Esophagus muscularis mucosa (tissue), 4 donors: ENCODE data around the gene POU1F1. TPM values are rescaled to one million over a fixed set of nuclear protein-coding genes. Genes with fewer than 3 reads are reported as not detected.

Experiments used
- DNase-seq: peaks from one replicate; pipeline ENCODE4 v3.0.0-alpha.2; 2017; ENCODE audit errors: extremely low spot score
- H3K27ac ChIP-seq, 4 donors: fragments of 200-600 bp; sonication (generic); replicated peaks in 1 of 4; 1 replicate in 3 of 4; 2 replicates in 1 of 4; pipeline ENCODE4 v1.5.1; 2016 to 2019; ENCODE audit warnings: mild to moderate bottlenecking in 1 of 4
- H3K27me3 ChIP-seq, 4 donors: fragments of 200-600 bp; sonication (generic); one replicate each; pipeline versions ENCODE4 v1.5.1 to v1.6.0; 2016 to 2019
- H3K36me3 ChIP-seq, 4 donors: fragments of 200-600 bp; sonication (generic); one replicate each; pipeline ENCODE4 v1.5.1; 2016 to 2019
- H3K4me1 ChIP-seq, 4 donors: fragments of 200-600 bp; sonication (generic); one replicate each; pipeline ENCODE4 v1.5.1; 2016 to 2019
- H3K4me3 ChIP-seq, 4 donors: fragments of 200-600 bp; sonication (generic); 1 replicate in 2 of 4; 2 replicates in 2 of 4; pipeline ENCODE4 v1.5.1; 2016 to 2019; ENCODE audit warnings: mild to moderate bottlenecking in 4 of 4, moderate library complexity in 1 of 4
- H3K9me3 ChIP-seq, 4 donors: fragments of 200-600 bp; sonication (generic); 1 replicate in 3 of 4; 2 replicates in 1 of 4; pipeline ENCODE4 v1.5.1; 2016 to 2019
- EP300 ChIP-seq: sonication (generic); formaldehyde crosslinking; IDR thresholded peaks from one replicate; pipeline ENCODE4 v1.6.1; 2017; ENCODE audit warnings: antibody characterized with exemption
- POLR2A ChIP-seq: fragments of 450-650 bp; IDR thresholded peaks from one replicate; pipeline ENCODE4 v1.6.1; 2017; ENCODE audit warnings: antibody characterized with exemption, moderate library complexity, mild to moderate bottlenecking, low read depth
- POLR2AphosphoS5 ChIP-seq, 2 donors: sonication (generic); formaldehyde crosslinking; IDR thresholded peaks; one replicate each; pipeline ENCODE4 v1.6.1; 2017; ENCODE audit warnings: antibody characterized with exemption in 2 of 2
- WGBS: methylation state at CpG from one replicate; pipeline ENCODE4 v1.1.5; 2018; 5-methylcytosine and 5-hydroxymethylcytosine counted together
- intact Hi-C: fragments of 100-400 bp; cut with DNase I; formaldehyde crosslinking; loops from one replicate; pipeline ENCODE4 v1.15.1; 2023
- total RNA-seq, 4 donors: library from RNA; depleted of rRNA; stranded (reverse); fragments of >200 nt; gene quantifications; one replicate each; pipeline versions ENCODE4 v1.1.0 to v1.2.1, GENCODE V29; 2016
- TF ChIP-seq, protein P1 (sequence below), 3 experiments: fragments of 200-600 bp in 2 of 3; fragments of 450-650 bp in 1 of 3; sonication (generic) in 2 of 3; IDR thresholded peaks; one replicate each; pipeline ENCODE4 v1.5.1; 2017 to 2019; ENCODE audit warnings: antibody characterized with exemption in 3 of 3, mild to moderate bottlenecking in 2 of 3, moderate library complexity in 1 of 3

The POU1F1 gene
- total RNA-seq, 4 donors from 2014 or later: not detected

GRCh38 chr3:87247430-87247773 is 29.0 kb downstream of the POU1F1 start:
- no peaks in the 10 kb centered on the region for H3K9me3 ChIP-seq
- no peak overlapping the region for H3K27ac ChIP-seq
- H3K36me3 ChIP-seq: peaks cover 9 to 44% (median 23%) of the 10 kb centered on the region in 4 donors
- 96% methylated on average over 1 of the region's 1 CpG for WGBS
- H3K4me1 ChIP-seq: peaks cover 0 to 7% (median 2%) of the 10 kb centered on the region in 4 donors
- no peak for TF ChIP-seq POLR2AphosphoS5 (IDR thresholded peaks at IDR 0.05)
- no peak for TF ChIP-seq POLR2A
- no peak for TF ChIP-seq EP300
- TF ChIP-seq, protein P1, sequence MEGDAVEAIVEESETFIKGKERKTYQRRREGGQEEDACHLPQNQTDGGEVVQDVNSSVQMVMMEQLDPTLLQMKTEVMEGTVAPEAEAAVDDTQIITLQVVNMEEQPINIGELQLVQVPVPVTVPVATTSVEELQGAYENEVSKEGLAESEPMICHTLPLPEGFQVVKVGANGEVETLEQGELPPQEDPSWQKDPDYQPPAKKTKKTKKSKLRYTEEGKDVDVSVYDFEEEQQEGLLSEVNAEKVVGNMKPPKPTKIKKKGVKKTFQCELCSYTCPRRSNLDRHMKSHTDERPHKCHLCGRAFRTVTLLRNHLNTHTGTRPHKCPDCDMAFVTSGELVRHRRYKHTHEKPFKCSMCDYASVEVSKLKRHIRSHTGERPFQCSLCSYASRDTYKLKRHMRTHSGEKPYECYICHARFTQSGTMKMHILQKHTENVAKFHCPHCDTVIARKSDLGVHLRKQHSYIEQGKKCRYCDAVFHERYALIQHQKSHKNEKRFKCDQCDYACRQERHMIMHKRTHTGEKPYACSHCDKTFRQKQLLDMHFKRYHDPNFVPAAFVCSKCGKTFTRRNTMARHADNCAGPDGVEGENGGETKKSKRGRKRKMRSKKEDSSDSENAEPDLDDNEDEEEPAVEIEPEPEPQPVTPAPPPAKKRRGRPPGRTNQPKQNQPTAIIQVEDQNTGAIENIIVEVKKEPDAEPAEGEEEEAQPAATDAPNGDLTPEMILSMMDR (IDR thresholded peaks at IDR 0.05): no peak
- no peak overlapping the region for H3K4me3 ChIP-seq
- intact Hi-C loops: no loop called here
- no peaks in the 10 kb centered on the region for H3K27me3 ChIP-seq
- no peak for DNase-seq

GRCh38 chr3:87246662-87247429 is 29.5 kb downstream of the POU1F1 start:
- Histone ChIP-seq H3K4me1 (peaks cover 0 to 7% (median 2%) of the 10 kb centered on the region in 4 donors), H3K4me3 (no peak overlapping the region), H3K36me3 (peaks cover 9 to 44% (median 23%) of the 10 kb centered on the region in 4 donors), H3K9me3 (no peaks in the 10 kb centered on the region), H3K27me3 (no peaks in the 10 kb centered on the region), H3K27ac (no peak overlapping the region)
- 88% methylated on average over 3 of the region's 3 CpGs for WGBS
- intact Hi-C loops: no loop called here
- no peak for DNase-seq
- TF ChIP-seq, protein P1 (IDR thresholded peaks at IDR 0.05): no peak
- TF ChIP-seq POLR2A (no peak), EP300 (no peak), POLR2AphosphoS5 (IDR thresholded peaks at IDR 0.05) (no peak)

DNA sequence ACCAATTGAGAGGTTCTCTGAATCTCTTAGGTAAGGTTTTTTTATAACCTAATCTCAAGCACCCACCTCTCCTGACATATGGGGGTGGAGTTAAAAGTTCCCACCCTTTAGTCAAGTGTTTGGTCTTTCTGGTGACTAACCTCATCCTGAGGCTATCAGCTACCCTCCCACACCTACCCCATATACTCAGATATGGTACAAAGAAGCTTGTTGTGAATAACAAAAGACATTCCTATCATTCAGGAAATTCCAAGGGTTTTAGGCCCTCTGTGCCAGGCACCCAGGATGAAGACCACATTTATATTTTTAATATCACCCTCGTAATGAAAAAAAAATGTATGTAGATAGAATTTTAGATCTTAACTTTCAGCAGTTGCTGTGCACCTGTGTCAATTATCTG is 40.3 kb downstream of the POU1F1 start:
- Histone ChIP-seq H3K4me3 (no peak overlapping the region), H3K27ac (no peak overlapping the region), H3K27me3 (no peaks in the 10 kb centered on the region), H3K4me1 (peaks cover 0 to 25% (median 17%) of the 10 kb centered on the region in 4 donors), H3K36me3 (peaks cover 0 to 9% (median under 1%) of the 10 kb centered on the region in 4 donors), H3K9me3 (no peaks in the 10 kb centered on the region)
- TF ChIP-seq EP300 (no peak), POLR2A (no peak), POLR2AphosphoS5 (IDR thresholded peaks at IDR 0.05) (no peak)
- TF ChIP-seq, protein P1 (IDR thresholded peaks at IDR 0.05): no peak
- WGBS: 100% methylated on average over 1 of the region's 1 CpG
- intact Hi-C loops: no loop called here
- DNase-seq: no peak

- Histone ChIP-seq H3K4me1 (peaks cover 5 to 43% (median 30%) of the 10 kb centered on the region in 4 donors), H3K9me3 (no peaks in the 10 kb centered on the region), H3K4me3 (no peak overlapping the region), H3K27ac (no peak overlapping the region), H3K36me3 (peaks cover 0 to 5% (median 0%) of the 10 kb centered on the region in 4 donors), H3K27me3 (no peaks in the 10 kb centered on the region)
- WGBS: 100% methylated on average over 1 of the region's 1 CpG
- no peak for TF ChIP-seq POLR2AphosphoS5 (IDR thresholded peaks at IDR 0.05)
- TF ChIP-seq, protein P1 (IDR thresholded peaks at IDR 0.05): no peak
- no peak for TF ChIP-seq EP300
- TF ChIP-seq POLR2A: no peak
- no peak for DNase-seq
- intact Hi-C loops: no loop called here
Measured at GRCh38 chr3:87233805-87234204, 42.6 kb downstream of the POU1F1 start.
